Lung (tissue), 12 donors: ENCODE measurements around the gene PLXDC1. TPM values are rescaled to one million over a fixed set of nuclear protein-coding genes. Genes with fewer than 3 reads are reported as not detected.

ENCODE experiments used
- ATAC-seq: fragments of 200-7000 bp; cut with Tn5 transposase; one replicate; pipeline ENCODE4 v1.9.1; 2020; ENCODE audit warnings: moderate number of reproducible peaks; ENCODE audit not compliant: insufficient read depth, low FRiP score
- DNase-seq, 3 donors: peaks; one replicate each; pipeline ENCODE4 v3.0.0-alpha.2; 2013 to 2017
- H3K27ac ChIP-seq, 2 donors: one replicate each; pipeline ENCODE4 v1.5.1; 2013; ENCODE audit warnings: mild to moderate bottlenecking in 2 of 2, moderate library complexity in 2 of 2, control low read depth in 1 of 2, inconsistent platforms in 1 of 2, low read depth in 1 of 2, low read length in 1 of 2
- H3K27me3 ChIP-seq, 3 donors: one replicate each; pipeline ENCODE4 v1.5.1; 2013; ENCODE audit warnings: low read length in 2 of 3; ENCODE audit not compliant: control insufficient read depth in 3 of 3, insufficient read depth in 3 of 3
- H3K36me3 ChIP-seq, 4 donors: one replicate each; pipeline ENCODE4 v1.5.1; 2013; ENCODE audit warnings: low read length in 4 of 4, mild to moderate bottlenecking in 1 of 4, moderate library complexity in 1 of 4; ENCODE audit not compliant: control insufficient read depth in 4 of 4, insufficient read depth in 4 of 4
- H3K4me1 ChIP-seq, 5 donors: one replicate each; pipeline ENCODE4 v1.5.1; 2013; ENCODE audit warnings: low read length in 5 of 5, mild to moderate bottlenecking in 2 of 5, moderate library complexity in 1 of 5; ENCODE audit not compliant: control insufficient read depth in 5 of 5, insufficient read depth in 5 of 5
- H3K4me3 ChIP-seq: one replicate; pipeline ENCODE4 v1.5.1; 2013; ENCODE audit warnings: mild to moderate bottlenecking, control low read depth, moderate library complexity
- H3K9ac ChIP-seq, 2 donors: one replicate each; pipeline ENCODE4 v1.5.1; 2013; ENCODE audit warnings: low read length in 2 of 2, control low read depth in 1 of 2; ENCODE audit not compliant: insufficient read depth in 1 of 2
- H3K9me3 ChIP-seq, 4 donors: one replicate each; pipeline ENCODE4 v1.5.1; 2013; ENCODE audit warnings: low read length in 3 of 4, mild to moderate bottlenecking in 1 of 4, moderate library complexity in 1 of 4; ENCODE audit not compliant: control insufficient read depth in 4 of 4, insufficient read depth in 3 of 4
- CTCF ChIP-seq: IDR thresholded peaks from 2 replicates; pipeline ENCODE4 v1.5.1; 2012; ENCODE audit warnings: mild to moderate bottlenecking; ENCODE audit errors: control extremely low read depth, extremely low read depth
- WGBS, 2 donors: extraction: QIAGEN DNeasy Blood & Tissue Kit; methylation state at CpG; one replicate each; pipeline ENCODE4 v1.1.7; 2013; 5-methylcytosine and 5-hydroxymethylcytosine counted together
- polyA plus RNA-seq, 2 donors: library from polyadenylated mRNA; stranded (reverse); fragments of 200-250 nt; gene quantifications; one replicate each; pipeline ENCODE4 v1.2.1, GENCODE V29; 2013
- total RNA-seq, 2 donors: library from RNA; depleted of rRNA in 1 of 2; stranded (reverse); fragments of >200 nt in 1 of 2; gene quantifications; one replicate each; pipeline ENCODE4 v1.2.1, GENCODE V29; 2014 to 2021
- donor health status: control.
- donor health status: control.
- donor health status: Bipolar disorder and iron deficiency.
- donor health status: healthy.
- donor health status: DM: yes; HTN: yes; CAD: no.

The PLXDC1 gene
- total and polyA plus RNA-seq, 4 donors = 1.7 to 7.3 (median 5.4) TPM

DNA sequence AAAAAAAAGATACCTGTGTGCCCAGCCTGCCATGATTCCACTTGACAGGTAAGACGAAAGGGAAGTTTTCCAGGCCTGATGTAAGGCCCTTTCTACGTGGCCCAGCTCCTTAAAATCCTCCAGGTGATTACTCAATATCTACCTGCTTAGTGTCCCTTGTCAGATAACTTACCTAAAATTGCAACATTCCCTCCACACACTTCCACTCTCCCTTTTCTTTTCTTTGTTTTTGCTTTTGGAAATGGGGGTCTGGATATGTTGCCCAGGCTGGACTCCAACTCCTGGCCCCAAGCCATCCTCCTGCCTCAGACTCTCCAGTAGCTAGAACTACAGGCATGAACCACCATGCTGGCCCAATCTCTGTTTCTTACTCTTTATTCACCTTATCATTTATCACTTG lies 7.2 kb upstream of the PLXDC1 start:
- no peaks in the 10 kb centered on the region for H3K27me3 ChIP-seq
- no peak for ATAC-seq
- H3K9ac ChIP-seq = no peak overlapping the region
- no peak overlapping the region for H3K27ac ChIP-seq
- no peak for TF ChIP-seq CTCF
- 71 to 81% methylated on average over 2 of the region's 2 CpGs for WGBS, 2 donors
- no peaks in the 10 kb centered on the region for H3K9me3 ChIP-seq
- no peak for DNase-seq
- H3K4me1 ChIP-seq = peaks cover 0 to 2% (median 0%) of the 10 kb centered on the region in 5 donors
- no peaks in the 10 kb centered on the region for H3K36me3 ChIP-seq
- no peak overlapping the region for H3K4me3 ChIP-seq

DNA sequence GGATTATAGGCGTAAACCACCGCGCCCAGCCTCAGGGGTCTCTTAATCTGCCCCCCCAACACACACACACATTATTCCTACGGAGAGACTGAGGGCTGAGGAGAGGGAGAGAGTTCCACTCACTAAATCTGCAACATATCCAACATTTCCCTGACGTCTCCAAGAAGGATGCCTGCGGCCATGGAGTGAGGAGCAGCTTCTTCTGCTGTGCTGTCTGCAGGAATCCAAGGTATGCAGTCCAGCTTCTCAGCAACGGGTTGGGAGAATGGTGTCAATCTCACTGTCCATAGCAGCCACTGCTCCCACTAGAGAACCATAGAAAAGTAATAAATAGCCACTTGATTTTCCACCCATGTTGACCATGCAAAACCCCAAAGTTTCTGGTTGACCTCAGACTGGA lies 5.1 kb upstream of the PLXDC1 start:
- peaks cover 0 to 3% (median 0%) of the 10 kb centered on the region in 3 donors for H3K27me3 ChIP-seq
- H3K36me3 ChIP-seq = no peaks in the 10 kb centered on the region
- no peak for DNase-seq
- no peak for ATAC-seq
- peaks cover 0 to 15% (median 0%) of the 10 kb centered on the region in 5 donors for H3K4me1 ChIP-seq
- no peaks in the 10 kb centered on the region for H3K9me3 ChIP-seq
- H3K9ac ChIP-seq = no peak overlapping the region
- no peak overlapping the region for H3K4me3 ChIP-seq
- no peak overlapping the region for H3K27ac ChIP-seq
- TF ChIP-seq CTCF = no peak
- 72 to 88% methylated on average over 7 of the region's 7 CpGs for whole genome bisulfite sequencing, 2 donors

DNA sequence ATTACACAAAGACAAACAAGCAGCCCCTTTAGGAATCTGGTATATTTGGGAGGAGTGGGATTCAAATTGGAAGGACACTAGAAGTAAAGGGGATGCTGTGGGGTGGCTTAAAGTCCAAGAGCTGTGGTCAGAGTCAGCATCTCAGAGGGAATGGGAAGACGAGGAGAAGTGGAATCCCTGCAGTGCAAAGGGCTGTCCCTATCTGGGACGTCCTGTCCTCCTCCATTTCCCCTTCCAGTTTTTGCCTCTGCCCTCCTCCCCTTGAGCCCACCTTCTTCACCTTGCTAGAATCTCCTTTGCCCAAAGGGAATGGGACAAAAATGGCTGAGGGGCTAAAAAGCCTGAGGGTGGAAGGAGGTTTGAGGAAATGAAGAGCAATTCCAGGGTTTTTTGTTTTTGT lies 4.2 kb upstream of the PLXDC1 start:
- no peak for ATAC-seq
- no peak for DNase-seq
- WGBS, 2 donors = 52 to 55% methylated on average over 2 of the region's 2 CpGs

More for the DNA sequence above, 4.2 kb upstream of the PLXDC1 start:
- Histone ChIP-seq H3K27ac (no peak overlapping the region), H3K4me1 (peaks cover 0 to 18% (median 0%) of the 10 kb centered on the region in 5 donors), H3K9me3 (no peaks in the 10 kb centered on the region), H3K36me3 (no peaks in the 10 kb centered on the region), H3K4me3 (no peak overlapping the region), H3K27me3 (peaks cover 0 to 7% (median 5%) of the 10 kb centered on the region in 3 donors), H3K9ac (no peak overlapping the region)
- TF ChIP-seq CTCF = no peak
